GM19452 (cell line): Measurements from ENCODE around the gene CCR7.
A peak's percentile ranks its signal among the peaks of the same experiment; 100 is the strongest.

ENCODE experiments used
- ATAC-seq: cut with Tn5 transposase; IDR thresholded peaks from one replicate; pipeline ENCODE4 v1.9.1; 2021; ENCODE audit not compliant: unreplicated experiment

The CCR7 gene

GRCh38 chr17:40562838-40563219, 2.4 kb downstream of the CCR7 start:
- ATAC-seq = no peak

DNA sequence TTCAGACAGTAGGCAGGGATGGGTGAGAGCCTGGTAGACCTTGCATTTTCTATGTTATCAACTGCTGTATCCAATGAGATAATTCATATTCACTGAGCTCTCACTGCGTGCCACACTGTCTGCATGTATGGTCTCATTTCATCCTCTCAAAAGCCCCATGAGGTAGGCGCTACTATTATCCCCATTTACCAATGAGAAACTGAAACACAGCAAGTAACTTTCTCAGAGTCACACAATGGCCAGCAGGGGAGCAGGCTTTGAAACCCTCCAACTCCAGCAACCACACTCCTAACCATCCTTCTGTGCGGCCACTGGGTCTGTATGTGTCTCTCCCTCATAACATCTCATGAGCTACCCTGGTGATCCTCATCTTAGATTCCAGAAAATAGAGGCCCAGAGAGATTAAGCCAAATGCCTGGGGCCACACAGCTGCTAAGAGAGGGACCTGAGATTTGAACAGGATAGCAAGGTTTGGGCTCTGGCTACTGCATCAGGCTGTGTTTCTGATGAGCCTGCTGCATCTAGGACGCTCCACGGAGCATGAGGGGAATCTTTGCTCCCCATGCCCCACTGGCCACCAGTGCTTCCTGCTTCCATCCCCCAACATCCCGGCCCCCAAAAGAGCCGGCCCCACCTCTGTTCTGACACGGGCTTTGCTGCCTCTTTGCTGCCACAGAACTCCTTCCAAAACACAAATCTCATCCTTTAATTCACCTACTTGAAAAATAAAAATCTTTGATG, 3.2 kb downstream of the CCR7 start:
- no peak for ATAC-seq

DNA sequence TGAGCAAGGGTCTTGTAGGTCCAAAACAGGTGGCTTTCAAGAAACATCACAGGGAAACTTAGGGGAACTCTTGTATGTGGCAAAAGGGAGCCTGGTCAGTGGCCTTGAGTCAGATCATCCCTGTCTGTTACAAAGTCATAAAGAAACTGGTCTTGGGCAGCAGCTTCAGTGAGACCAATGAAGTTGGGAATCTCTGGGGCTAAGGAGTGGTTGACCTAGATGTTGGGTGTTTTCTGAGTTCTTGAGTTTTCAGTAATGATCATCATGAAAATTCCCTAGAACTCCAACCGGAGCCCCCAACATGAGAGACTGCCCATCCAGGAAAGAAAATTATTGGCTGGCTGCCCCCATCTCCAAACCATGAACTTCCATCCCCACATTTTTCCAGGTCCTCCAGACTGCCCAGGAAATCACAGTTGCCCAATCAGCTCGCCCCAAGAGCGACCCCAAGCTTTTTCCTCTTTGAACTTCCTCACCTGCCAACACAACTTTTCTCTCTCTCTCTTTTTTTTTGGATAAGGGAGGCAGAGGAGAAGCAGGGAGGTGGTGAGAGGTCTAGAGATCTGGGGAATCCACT, 3.9 kb downstream of the CCR7 start:
- peak; percentile 38 for ATAC-seq

GRCh38 chr17:40560592-40561293, 4.5 kb downstream of the CCR7 start:
- peak; percentile 60 for ATAC-seq

GRCh38 chr17:40559954-40560591, 5.2 kb downstream of the CCR7 start:
- ATAC-seq = peak; percentile 18

- no peak for ATAC-seq
Observed at GRCh38 chr17:40559564-40559916, 5.7 kb downstream of the CCR7 start.

GRCh38 chr17:40558890-40559563, 6.2 kb downstream of the CCR7 start:
- no peak for ATAC-seq

- no peak for ATAC-seq
Observed at GRCh38 chr17:40558300-40558889, 6.9 kb downstream of the CCR7 start.

GRCh38 chr17:40557531-40558299, 7.6 kb downstream of the CCR7 start:
- ATAC-seq = no peak

DNA sequence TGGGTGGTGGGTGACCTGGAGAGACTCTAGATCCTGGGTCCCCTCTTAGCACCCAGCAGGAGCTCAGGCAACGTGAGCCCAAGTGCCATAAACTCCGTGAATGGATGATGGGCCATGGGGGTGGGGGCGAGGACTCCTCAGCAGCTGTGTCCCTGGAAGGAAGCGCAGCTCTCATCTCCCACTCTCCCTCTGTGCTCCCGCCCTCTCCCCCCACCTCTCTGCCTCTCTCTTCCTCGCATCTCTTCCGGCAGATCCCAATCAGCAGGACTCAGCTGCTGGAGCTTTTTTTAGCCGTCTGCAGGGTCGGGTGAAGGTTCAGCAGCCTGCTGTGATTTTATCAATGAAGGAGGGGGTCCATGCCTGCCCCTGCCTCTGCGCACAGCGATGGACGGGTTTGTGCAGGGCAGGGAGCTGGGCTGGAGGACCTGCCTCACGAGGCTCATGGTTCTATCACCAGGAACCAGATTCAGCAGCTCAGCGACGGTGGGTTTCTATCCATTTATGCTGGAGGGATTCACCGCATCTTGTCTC, 8.3 kb downstream of the CCR7 start:
- no peak for ATAC-seq

- ATAC-seq = no peak
Observed at GRCh38 chr17:40556198-40556661, 9.0 kb downstream of the CCR7 start.

- no peak for ATAC-seq
Observed at GRCh38 chr17:40555296-40556190, 9.7 kb downstream of the CCR7 start.

DNA sequence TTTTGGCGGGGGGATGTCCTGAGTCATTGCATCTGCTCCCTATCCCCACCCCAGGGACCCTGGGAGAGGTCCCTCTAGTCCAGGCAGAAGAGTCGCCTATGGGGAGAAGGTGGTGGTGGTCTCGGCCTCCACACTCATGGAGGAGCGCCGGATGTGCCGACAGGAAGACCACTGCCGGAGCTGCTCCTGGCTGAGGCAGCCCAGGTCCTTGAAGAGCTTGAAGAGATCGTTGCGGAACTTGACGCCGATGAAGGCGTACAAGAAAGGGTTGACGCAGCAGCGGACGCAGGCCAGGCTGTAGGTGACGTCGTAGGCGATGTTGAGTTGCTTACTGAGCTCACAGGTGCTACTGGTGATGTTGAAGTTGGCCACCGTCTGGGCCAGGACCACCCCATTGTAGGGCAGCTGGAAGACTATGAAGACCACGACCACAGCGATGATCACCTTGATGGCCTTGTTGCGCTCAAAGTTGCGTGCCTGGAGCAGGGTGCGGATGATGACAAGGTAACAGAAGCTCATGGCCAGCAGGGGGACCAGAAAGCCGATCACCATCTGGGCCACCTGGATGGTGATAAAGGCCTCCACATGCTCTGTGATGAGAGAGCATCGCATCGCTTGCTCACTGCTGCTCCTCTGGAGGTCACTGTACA, 10.5 kb downstream of the CCR7 start:
- no peak for ATAC-seq

DNA sequence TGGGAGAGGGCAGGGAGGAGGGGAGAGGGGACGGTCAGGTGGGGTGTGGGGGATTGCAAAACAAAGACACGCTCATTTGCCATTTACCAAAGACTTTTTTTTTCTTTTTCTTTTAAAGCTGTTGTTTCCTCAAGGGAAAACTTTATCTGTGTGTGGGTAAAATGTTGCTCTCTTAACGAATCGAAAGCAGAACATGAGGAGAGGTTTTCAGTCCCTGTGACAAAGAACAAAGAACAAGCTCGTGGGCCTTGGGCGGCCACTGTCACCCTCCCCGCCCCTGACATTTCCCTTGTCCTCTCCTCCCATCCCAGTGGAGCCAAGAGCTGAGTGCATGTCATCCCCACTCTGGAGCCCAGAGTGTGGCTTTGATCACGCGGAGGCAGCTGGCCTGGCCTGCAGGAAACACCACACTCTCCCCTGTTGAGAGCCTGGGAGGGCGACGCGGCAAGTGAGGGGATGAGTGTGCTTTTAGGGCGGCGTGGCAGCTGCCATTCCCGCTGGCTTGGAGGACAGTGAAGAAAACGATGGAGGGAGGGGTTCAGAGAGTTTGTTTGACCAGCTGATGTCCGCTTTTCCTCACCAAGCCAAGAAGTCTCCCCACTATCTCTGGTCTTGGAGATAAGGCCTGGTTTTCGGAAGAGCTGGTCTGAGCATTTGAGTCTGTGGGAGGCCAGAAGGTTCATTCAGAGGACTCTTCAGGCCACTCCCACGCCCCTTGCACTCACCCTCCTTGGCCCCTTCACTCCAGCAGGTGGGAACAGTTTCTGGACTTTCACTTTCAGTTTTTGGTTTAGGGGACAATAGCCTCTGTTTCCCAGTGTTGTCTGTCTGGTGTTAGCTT, 11.4 kb downstream of the CCR7 start:
- no peak for ATAC-seq

GRCh38 chr17:40552806-40553693, 12.2 kb downstream of the CCR7 start:
- no peak for ATAC-seq
